Mesenchymal stem cell (in vitro differentiated cells and primary cell): Measurements from ENCODE around the gene KCTD16.
A peak's percentile ranks its signal among the peaks of the same experiment; 100 is the strongest.

ENCODE experiments used
- DNase-seq: peaks from one replicate; pipeline ENCODE4 v3.0.0-alpha.2; 2013
- H2AFZ ChIP-seq: one replicate; pipeline ENCODE4 v1.6.1; 2013; ENCODE audit warnings: low read depth, mild to moderate bottlenecking, control low read depth, inconsistent platforms, low read length, moderate library complexity
- H2AK5ac ChIP-seq: 2 replicates; pipeline ENCODE4 v1.6.1; 2013; ENCODE audit warnings: low read length, moderate library complexity, mild to moderate bottlenecking, inconsistent platforms; ENCODE audit not compliant: severe bottlenecking
- H2BK120ac ChIP-seq: one replicate; pipeline ENCODE4 v1.6.1; 2013; ENCODE audit warnings: low read depth, mild to moderate bottlenecking, inconsistent platforms, low read length, moderate library complexity
- H2BK12ac ChIP-seq, 2 experiments: one replicate each; pipeline ENCODE4 v1.6.1; 2013; ENCODE audit warnings: inconsistent platforms in 2 of 2, low read length in 2 of 2, mild to moderate bottlenecking in 2 of 2, moderate library complexity in 2 of 2, control low read depth in 1 of 2
- H2BK15ac ChIP-seq: one replicate; pipeline ENCODE4 v1.6.1; 2013; ENCODE audit warnings: mild to moderate bottlenecking, low read depth, inconsistent platforms; ENCODE audit not compliant: poor library complexity, severe bottlenecking
- H2BK5ac ChIP-seq: 2 replicates; pipeline ENCODE4 v1.6.1; 2013; ENCODE audit warnings: low read depth, mild to moderate bottlenecking, low read length, control low read depth, inconsistent platforms; ENCODE audit not compliant: poor library complexity, severe bottlenecking
- H3K14ac ChIP-seq, 2 experiments: one replicate each; pipeline ENCODE4 v1.6.1; 2013; ENCODE audit warnings: inconsistent platforms in 2 of 2, low read length in 2 of 2, control low read depth in 1 of 2, mild to moderate bottlenecking in 1 of 2, moderate library complexity in 1 of 2
- H3K18ac ChIP-seq, 2 experiments: one replicate each; pipeline ENCODE4 v1.6.1; 2013; ENCODE audit warnings: inconsistent platforms in 2 of 2, low read length in 2 of 2, control low read depth in 1 of 2, low read depth in 1 of 2, mild to moderate bottlenecking in 1 of 2
- H3K23ac ChIP-seq, 2 experiments: one replicate each; pipeline ENCODE4 v1.6.1; 2013; ENCODE audit warnings: inconsistent platforms in 2 of 2, low read length in 2 of 2, mild to moderate bottlenecking in 2 of 2, moderate library complexity in 2 of 2, control low read depth in 1 of 2
- H3K27ac ChIP-seq: 2 replicates; pipeline ENCODE4 v1.5.1; 2013; ENCODE audit warnings: mild to moderate bottlenecking, moderate library complexity, low read length, control low read depth, inconsistent platforms; ENCODE audit not compliant: poor library complexity, severe bottlenecking
- H3K27me3 ChIP-seq, 2 experiments: 2 replicates each; pipeline versions ENCODE4 v1.6.1 to v1.7.0; 2013; ENCODE audit warnings: low read length in 2 of 2, mild to moderate bottlenecking in 2 of 2, moderate library complexity in 2 of 2, control low read depth in 1 of 2, inconsistent platforms in 1 of 2; ENCODE audit not compliant: control insufficient read depth in 1 of 2, insufficient read depth in 1 of 2
- H3K36me3 ChIP-seq, 2 experiments: 2 replicates each; pipeline versions ENCODE4 v1.6.1 to v1.7.0; 2013; ENCODE audit warnings: low read length in 2 of 2, control low read depth in 1 of 2, inconsistent platforms in 1 of 2, low read depth in 1 of 2, mild to moderate bottlenecking in 1 of 2; ENCODE audit not compliant: insufficient read depth in 2 of 2, control insufficient read depth in 1 of 2
- H3K4ac ChIP-seq, 2 experiments: one replicate each; pipeline ENCODE4 v1.6.1; 2013; ENCODE audit warnings: inconsistent platforms in 2 of 2, low read length in 2 of 2, mild to moderate bottlenecking in 2 of 2, moderate library complexity in 2 of 2, control low read depth in 1 of 2, low read depth in 1 of 2
- H3K4me1 ChIP-seq: 2 replicates; pipeline ENCODE4 v1.6.1; 2013; ENCODE audit warnings: low read depth, low read length, control low read depth; ENCODE audit not compliant: control insufficient read depth, insufficient read depth
- H3K4me2 ChIP-seq: 2 replicates; pipeline ENCODE4 v1.6.1; 2013; ENCODE audit warnings: low read length, mild to moderate bottlenecking, inconsistent platforms; ENCODE audit not compliant: poor library complexity, severe bottlenecking
- H3K4me3 ChIP-seq, 2 experiments: 2 replicates each; pipeline versions ENCODE4 v1.5.1 to v1.7.0; 2013; ENCODE audit warnings: low read length in 2 of 2, mild to moderate bottlenecking in 2 of 2, control low read depth in 1 of 2, low read depth in 1 of 2; ENCODE audit not compliant: insufficient read depth in 1 of 2
- H3K79me1 ChIP-seq: replicated peaks from 2 replicates; pipeline ENCODE4 v1.6.1; 2013; ENCODE audit warnings: mild to moderate bottlenecking, control low read depth, low read length, inconsistent platforms; ENCODE audit not compliant: poor library complexity, severe bottlenecking
- H3K9ac ChIP-seq: 2 replicates; pipeline ENCODE4 v1.7.0; 2013; ENCODE audit warnings: mild to moderate bottlenecking, low read length, moderate library complexity
- H3K9me3 ChIP-seq: 2 replicates; pipeline ENCODE4 v1.7.0; 2013; ENCODE audit warnings: mild to moderate bottlenecking, low read length; ENCODE audit not compliant: control insufficient read depth
- H4K8ac ChIP-seq: one replicate; pipeline ENCODE4 v1.6.1; 2013; ENCODE audit warnings: inconsistent platforms, mild to moderate bottlenecking, low read length, moderate library complexity
- H4K91ac ChIP-seq: one replicate; pipeline ENCODE4 v1.6.1; 2013; ENCODE audit warnings: mild to moderate bottlenecking, low read length, inconsistent platforms
- WGBS: methylation state at CpG from one replicate; pipeline ENCODE4 v1.1.7; 2013; ENCODE audit warnings: mixed read lengths; 5-methylcytosine and 5-hydroxymethylcytosine counted together

Gene KCTD16

GRCh38 chr5:144173766-144174165 lies 3.1 kb downstream of the KCTD16 start:
- Histone ChIP-seq H3K4me1 (no peaks in the 10 kb centered on the region), H2AFZ (no peak overlapping the region), H3K4me2 (no peak overlapping the region), H3K23ac (no peak overlapping the region), H3K27ac (no peak overlapping the region), H4K8ac (no peak overlapping the region), H2BK5ac (no peak overlapping the region), H2BK120ac (no peak overlapping the region), H3K9ac (no peak overlapping the region), H3K4me3 (no peak overlapping the region), H2BK12ac (no peak overlapping the region), H3K36me3 (peaks cover 0 to 3% of the 10 kb centered on the region in 2 experiments), H3K18ac (no peak overlapping the region), H3K14ac (no peak overlapping the region), H3K9me3 (no peaks in the 10 kb centered on the region), H3K79me1 (no peaks in the 10 kb centered on the region), H2BK15ac (no peak overlapping the region), H3K4ac (no peak overlapping the region), H2AK5ac (no peak overlapping the region), H4K91ac (no peak overlapping the region), H3K27me3 (no peaks in the 10 kb centered on the region)
- DNase-seq = no peak
- 92% methylated on average over 2 of the region's 3 CpGs for WGBS

- H3K4me2 ChIP-seq = no peak overlapping the region
- H3K79me1 ChIP-seq = no peaks in the 10 kb centered on the region
- H3K27me3 ChIP-seq = no peaks in the 10 kb centered on the region
- no peak overlapping the region for H2AFZ ChIP-seq
- H3K4ac ChIP-seq = no peak overlapping the region
- no peak overlapping the region for H2BK5ac ChIP-seq
- no peak overlapping the region for H4K8ac ChIP-seq
- no peak overlapping the region for H3K14ac ChIP-seq
- H2BK120ac ChIP-seq = no peak overlapping the region
- H2AK5ac ChIP-seq = no peak overlapping the region
- H2BK12ac ChIP-seq = no peak overlapping the region
- WGBS = 100% methylated on average over 1 of the region's 3 CpGs
- no peak overlapping the region for H3K4me3 ChIP-seq
- H3K23ac ChIP-seq = no peak overlapping the region
- H3K27ac ChIP-seq = no peak overlapping the region
- no peaks in the 10 kb centered on the region for H3K36me3 ChIP-seq
- DNase-seq = no peak
- peaks cover 1% of the 10 kb centered on the region for H3K4me1 ChIP-seq
- no peak overlapping the region for H2BK15ac ChIP-seq
- H4K91ac ChIP-seq = no peak overlapping the region
- H3K9ac ChIP-seq = no peak overlapping the region
- H3K18ac ChIP-seq = no peak overlapping the region
- H3K9me3 ChIP-seq = no peaks in the 10 kb centered on the region
These were observed 6.9 kb downstream of the KCTD16 start for GRCh38 chr5:144177548-144177947.

- no peak overlapping the region for H4K8ac ChIP-seq
- H3K4ac ChIP-seq = no peak overlapping the region
- DNase-seq = no peak
- H4K91ac ChIP-seq = no peak overlapping the region
- no peaks in the 10 kb centered on the region for H3K36me3 ChIP-seq
- no peak overlapping the region for H2BK12ac ChIP-seq
- no peak overlapping the region for H3K27ac ChIP-seq
- no peak overlapping the region for H2AK5ac ChIP-seq
- no peak overlapping the region for H3K4me2 ChIP-seq
- H3K4me1 ChIP-seq = peaks cover 1% of the 10 kb centered on the region
- H2BK15ac ChIP-seq = no peak overlapping the region
- H2BK120ac ChIP-seq = no peak overlapping the region
- no peak overlapping the region for H3K9ac ChIP-seq
- H3K79me1 ChIP-seq = no peaks in the 10 kb centered on the region
- no peaks in the 10 kb centered on the region for H3K27me3 ChIP-seq
- no peak overlapping the region for H3K18ac ChIP-seq
- H2BK5ac ChIP-seq = no peak overlapping the region
- H3K4me3 ChIP-seq = no peak overlapping the region
- no CpG with 5 or more reads among the region's 1 CpG for WGBS
- no peak overlapping the region for H3K23ac ChIP-seq
- H2AFZ ChIP-seq = no peak overlapping the region
- no peaks in the 10 kb centered on the region for H3K9me3 ChIP-seq
- H3K14ac ChIP-seq = no peak overlapping the region
These were observed 8.6 kb downstream of the KCTD16 start for GRCh38 chr5:144179226-144179625.

- Histone ChIP-seq H3K36me3 (no peaks in the 10 kb centered on the region), H3K4me2 (no peak overlapping the region), H3K9me3 (no peaks in the 10 kb centered on the region), H3K14ac (no peak overlapping the region), H3K18ac (no peak overlapping the region), H3K4me3 (no peak overlapping the region), H3K9ac (no peak overlapping the region), H3K27me3 (no peaks in the 10 kb centered on the region), H3K27ac (no peak overlapping the region), H2AFZ (no peak overlapping the region), H2BK5ac (no peak overlapping the region), H3K4me1 (peaks cover 1% of the 10 kb centered on the region), H3K79me1 (no peaks in the 10 kb centered on the region), H2BK12ac (no peak overlapping the region), H4K91ac (no peak overlapping the region), H2AK5ac (no peak overlapping the region), H4K8ac (no peak overlapping the region), H3K23ac (no peak overlapping the region), H2BK120ac (no peak overlapping the region), H2BK15ac (no peak overlapping the region), H3K4ac (no peak overlapping the region)
- 49% methylated on average over 3 of the region's 4 CpGs for WGBS
- peak; percentile 43 for DNase-seq
These were observed 12.7 kb downstream of the KCTD16 start for GRCh38 chr5:144183254-144183889.
